ENCODE results near the gene CASQ1.

CASQ1 gene

DNA sequence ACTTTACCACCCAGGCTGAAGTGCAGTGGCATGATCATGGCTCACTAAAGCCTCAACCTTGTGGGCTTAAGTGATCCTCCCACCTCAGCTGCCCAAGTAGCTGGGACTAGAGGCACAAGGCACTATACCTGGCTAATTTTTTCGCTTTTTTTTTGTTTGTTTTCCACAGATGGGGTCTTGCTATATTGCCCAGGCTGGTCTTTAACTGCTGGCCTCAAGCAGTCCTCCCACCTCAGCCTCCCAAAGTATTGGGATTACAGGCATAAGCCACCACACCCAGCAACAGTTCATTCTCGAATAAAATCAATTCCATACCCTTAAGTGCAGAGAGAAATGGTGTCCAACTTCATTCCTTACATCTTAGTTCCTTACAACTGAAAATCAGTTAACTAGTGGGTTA lies 47.2 kb downstream of the CASQ1 start:
- DNase-seq (ENCODE audit: extremely low read depth, low read depth), result no peak
- TF ChIP-seq, protein P1, sequence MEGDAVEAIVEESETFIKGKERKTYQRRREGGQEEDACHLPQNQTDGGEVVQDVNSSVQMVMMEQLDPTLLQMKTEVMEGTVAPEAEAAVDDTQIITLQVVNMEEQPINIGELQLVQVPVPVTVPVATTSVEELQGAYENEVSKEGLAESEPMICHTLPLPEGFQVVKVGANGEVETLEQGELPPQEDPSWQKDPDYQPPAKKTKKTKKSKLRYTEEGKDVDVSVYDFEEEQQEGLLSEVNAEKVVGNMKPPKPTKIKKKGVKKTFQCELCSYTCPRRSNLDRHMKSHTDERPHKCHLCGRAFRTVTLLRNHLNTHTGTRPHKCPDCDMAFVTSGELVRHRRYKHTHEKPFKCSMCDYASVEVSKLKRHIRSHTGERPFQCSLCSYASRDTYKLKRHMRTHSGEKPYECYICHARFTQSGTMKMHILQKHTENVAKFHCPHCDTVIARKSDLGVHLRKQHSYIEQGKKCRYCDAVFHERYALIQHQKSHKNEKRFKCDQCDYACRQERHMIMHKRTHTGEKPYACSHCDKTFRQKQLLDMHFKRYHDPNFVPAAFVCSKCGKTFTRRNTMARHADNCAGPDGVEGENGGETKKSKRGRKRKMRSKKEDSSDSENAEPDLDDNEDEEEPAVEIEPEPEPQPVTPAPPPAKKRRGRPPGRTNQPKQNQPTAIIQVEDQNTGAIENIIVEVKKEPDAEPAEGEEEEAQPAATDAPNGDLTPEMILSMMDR (IDR thresholded peaks at IDR 0.05; ENCODE audit: low read depth, low read length), result no peak

DNA sequence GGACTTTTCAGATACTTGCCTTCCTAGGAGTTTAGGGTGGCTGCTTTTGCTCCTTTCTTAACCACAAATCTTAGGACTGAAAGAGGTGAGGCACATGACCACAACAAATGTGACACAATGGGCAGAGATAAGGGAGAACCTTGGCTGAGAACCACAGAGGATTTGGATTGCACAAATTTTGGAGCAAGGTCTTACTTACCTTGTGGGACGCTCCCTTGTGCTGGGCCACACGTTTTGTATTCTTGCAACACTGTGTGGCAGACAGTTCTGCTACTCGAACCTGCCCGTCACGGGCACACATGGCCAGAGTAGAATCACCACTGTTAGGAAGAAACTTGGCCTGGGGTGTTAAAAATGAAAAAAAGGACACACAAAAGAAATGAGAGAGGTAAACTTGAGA lies 48.0 kb downstream of the CASQ1 start:
- DNase-seq (ENCODE audit: extremely low read depth, low read depth), result no peak
- TF ChIP-seq, protein P1 (IDR thresholded peaks at IDR 0.05; ENCODE audit: low read depth, low read length), result no peak

DNA sequence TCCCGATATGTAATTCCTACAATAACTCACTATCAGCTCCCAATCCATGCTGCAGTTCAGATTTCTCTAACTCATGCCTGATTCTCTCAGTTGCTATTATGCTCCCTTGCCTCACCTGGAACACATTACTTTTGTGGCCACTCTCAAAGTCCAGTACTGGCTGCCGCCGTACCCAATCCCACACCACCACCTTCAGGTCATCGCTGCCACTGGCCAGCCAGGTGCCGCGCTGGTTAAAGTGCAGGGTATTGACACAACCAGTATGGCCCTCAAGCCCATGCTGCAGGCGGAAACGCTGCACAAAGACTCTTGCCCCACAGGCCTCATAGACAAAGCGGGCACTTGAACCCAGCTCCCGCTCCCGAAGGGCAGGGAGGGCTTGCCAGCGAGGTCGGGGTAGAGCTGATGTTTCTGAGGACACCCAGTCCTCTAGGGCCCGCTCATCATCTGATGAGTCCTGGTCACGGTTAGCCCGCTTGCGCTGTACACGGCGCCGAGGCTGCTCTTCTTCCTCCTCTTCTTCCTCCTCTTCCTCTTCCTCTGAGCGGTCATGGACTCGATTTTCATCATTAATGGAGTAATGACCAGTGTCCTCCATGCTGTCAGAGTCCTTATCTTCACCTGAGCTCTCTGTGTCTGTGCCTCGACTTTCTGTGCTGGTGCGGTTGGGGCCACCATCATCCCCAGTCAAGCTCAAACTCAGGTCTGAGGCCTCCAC lies 49.4 kb downstream of the CASQ1 start:
- DNase-seq (ENCODE audit: extremely low read depth, low read depth), result no peak
- TF ChIP-seq, protein P1 (IDR thresholded peaks at IDR 0.05; ENCODE audit: low read depth, low read length), result no peak

DNA sequence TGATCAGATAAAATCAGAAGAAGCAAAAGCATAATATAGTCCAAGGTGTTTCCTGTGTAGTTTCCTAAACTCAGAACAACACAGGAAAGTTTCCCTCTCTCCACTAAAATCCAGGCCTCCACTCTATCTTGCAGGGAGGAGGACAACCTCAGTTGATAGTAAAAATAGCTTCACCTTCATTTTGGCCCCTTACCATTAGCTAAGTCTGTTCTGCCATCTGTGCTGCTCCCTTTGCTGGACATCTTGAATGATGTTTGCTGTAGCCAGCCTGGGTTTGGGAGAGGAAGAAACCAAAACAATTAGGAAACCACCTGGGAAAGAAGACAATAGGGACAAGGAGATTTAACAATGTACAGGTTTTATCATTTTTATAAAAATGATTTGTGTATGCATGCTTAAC lies 53.4 kb downstream of the CASQ1 start:
- TF ChIP-seq, protein P1 (IDR thresholded peaks at IDR 0.05; ENCODE audit: low read depth, low read length), result no peak
- no peak for DNase-seq (ENCODE audit: extremely low read depth, low read depth)

DNA sequence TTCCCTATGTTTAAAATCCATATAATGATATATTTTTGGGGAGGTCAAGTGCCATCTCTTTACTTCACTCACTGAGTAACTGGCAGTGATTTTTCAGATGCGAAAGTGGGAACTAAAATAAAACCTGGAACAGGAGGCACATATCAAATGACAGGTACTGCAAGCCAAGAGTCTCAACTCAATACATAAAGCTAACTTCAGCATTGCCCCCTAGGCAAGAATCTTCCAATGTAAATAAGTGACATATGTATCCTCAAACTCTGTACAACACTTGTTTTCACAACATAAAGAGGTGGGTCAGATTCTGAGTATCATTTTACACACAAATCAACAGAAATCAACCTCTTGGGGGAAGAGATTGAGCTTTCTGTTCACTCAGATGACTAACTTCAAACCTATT lies 53.8 kb downstream of the CASQ1 start:
- TF ChIP-seq, protein P1 (IDR thresholded peaks at IDR 0.05; ENCODE audit: low read depth, low read length), result no peak
- no peak for DNase-seq (ENCODE audit: extremely low read depth, low read depth)

DNA sequence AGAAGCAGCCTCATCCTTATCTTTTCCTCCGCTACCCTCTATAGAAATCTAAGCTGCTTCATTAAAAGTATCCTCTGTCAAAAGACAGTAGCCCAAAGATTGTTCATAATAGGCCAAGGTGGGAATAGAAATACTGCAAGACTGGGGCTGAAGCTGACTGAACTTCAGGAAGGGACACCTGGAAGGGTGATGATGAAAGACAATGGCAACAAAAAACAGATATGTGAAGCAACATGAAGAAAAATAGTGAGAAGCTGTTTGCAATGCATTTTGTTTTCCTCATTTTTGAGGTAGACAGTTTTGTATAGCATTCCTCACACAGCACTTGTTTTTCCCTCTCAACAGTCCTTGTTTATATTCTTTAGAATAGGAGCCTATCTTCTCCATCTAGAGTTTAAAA lies 55.1 kb downstream of the CASQ1 start:
- no peak for DNase-seq (ENCODE audit: extremely low read depth, low read depth)
- TF ChIP-seq, protein P1 (IDR thresholded peaks at IDR 0.05; ENCODE audit: low read depth, low read length), result no peak

DNA sequence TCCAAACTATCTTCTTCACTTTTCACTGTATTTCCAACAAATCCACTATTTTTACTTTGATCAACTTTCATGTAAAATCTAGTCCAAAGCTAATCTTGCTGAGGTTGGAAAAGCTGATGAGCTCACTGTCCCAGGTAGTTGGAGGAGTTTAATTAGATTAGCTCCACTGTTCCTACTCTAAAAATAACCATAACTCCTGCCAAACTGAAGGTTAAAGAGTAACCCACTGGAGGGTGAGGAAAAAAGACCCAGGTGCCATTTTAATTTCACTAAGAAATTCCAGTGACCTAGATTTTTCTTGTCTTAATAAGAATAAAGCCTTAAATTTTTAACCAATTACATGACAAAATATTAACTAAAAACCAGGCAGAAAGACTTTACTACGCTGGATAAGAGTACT lies 56.7 kb downstream of the CASQ1 start:
- no peak for DNase-seq (ENCODE audit: extremely low read depth, low read depth)
- TF ChIP-seq, protein P1 (IDR thresholded peaks at IDR 0.05; ENCODE audit: low read depth, low read length), result no peak
